ENCODE results near the gene NOD2.

GRCh38 chr16:50719401-50720337 lies 26.3 kb downstream of the NOD2 start:
- TF ChIP-seq CTCF (IDR thresholded peaks at IDR 0.05) = no peak
- no peak for TF ChIP-seq POLR2A (IDR thresholded peaks at IDR 0.05)
